Karpas-422 (cell line): ENCODE measurements around the gene PPP1CB. TPM values are rescaled to one million over a fixed set of nuclear protein-coding genes. Genes with fewer than 3 reads are reported as not detected.
A peak's percentile ranks its signal among the peaks of the same experiment; 100 is the strongest.

Experiments
- DNase-seq: peaks from one replicate; pipeline ENCODE4 v3.0.0-alpha.2; 2015
- H2AFZ ChIP-seq: fragments of 200-600 bp; sonication (generic); 2 replicates; pipeline ENCODE4 v1.6.1; 2014; ENCODE audit warnings: antibody characterized with exemption, low read length, mixed read lengths
- H3K27ac ChIP-seq: fragments of 200-600 bp; sonication (generic); 2 replicates; pipeline ENCODE4 v1.5.1; 2014; ENCODE audit warnings: mild to moderate bottlenecking, low read length, moderate library complexity
- H3K27me3 ChIP-seq: fragments of 200-600 bp; sonication (generic); 2 replicates; pipeline ENCODE4 v1.6.1; 2014; ENCODE audit warnings: low read length, mixed read lengths
- H3K36me3 ChIP-seq: fragments of 200-600 bp; sonication (generic); 2 replicates; pipeline ENCODE4 v1.6.1; 2014; ENCODE audit warnings: low read length, mixed read lengths; ENCODE audit not compliant: insufficient read depth
- H3K4me1 ChIP-seq: fragments of 200-600 bp; sonication (generic); 2 replicates; pipeline ENCODE4 v1.6.1; 2014; ENCODE audit warnings: mild to moderate bottlenecking, low read length, mixed read lengths
- H3K4me2 ChIP-seq: fragments of 200-600 bp; sonication (generic); 2 replicates; pipeline ENCODE4 v1.6.1; 2014; ENCODE audit warnings: low read length, low read depth, mild to moderate bottlenecking; ENCODE audit not compliant: poor library complexity, severe bottlenecking
- H3K4me3 ChIP-seq: fragments of 200-600 bp; sonication (generic); 2 replicates; pipeline ENCODE4 v1.5.1; 2014; ENCODE audit warnings: mild to moderate bottlenecking, antibody characterized with exemption, low read length, mixed read lengths
- H3K79me2 ChIP-seq: fragments of 200-600 bp; sonication (generic); 2 replicates; pipeline ENCODE4 v1.6.1; 2014; ENCODE audit warnings: mild to moderate bottlenecking, low read length, mixed read lengths
- H3K9ac ChIP-seq: fragments of 200-600 bp; sonication (generic); 2 replicates; pipeline ENCODE4 v1.6.0; 2014; ENCODE audit warnings: low read length
- H3K9me2 ChIP-seq: fragments of 200-600 bp; sonication (generic), shearing (Covaris generic); replicated peaks from 2 replicates; pipeline ENCODE4 v1.6.0; 2014; ENCODE audit warnings: mild to moderate bottlenecking, low read length, moderate library complexity; ENCODE audit not compliant: insufficient read depth
- H3K9me3 ChIP-seq: fragments of 300-700, 200-600 bp; sonication (generic); 2 replicates; pipeline ENCODE4 v1.6.1; 2014; ENCODE audit warnings: low read length, mixed read lengths
- H4K20me1 ChIP-seq: fragments of 200-600 bp; sonication (generic); 2 replicates; pipeline ENCODE4 v1.6.1; 2014; ENCODE audit warnings: mild to moderate bottlenecking, antibody characterized with exemption, low read length, low read depth; ENCODE audit not compliant: insufficient read depth
- total RNA-seq: library from RNA; depleted of rRNA; stranded (reverse); fragments of >200 nt; shearing (Covaris generic); gene quantifications from 2 replicates; pipeline ENCODE4 v1.2.3, GENCODE V29; 2014; ENCODE audit warnings: low replicate concordance; rRNA removed

PPP1CB gene
- 58.5 and 134 TPM in 2 replicates for total RNA-seq

- Histone ChIP-seq H3K9me2 (no peaks in the 10 kb centered on the region), H3K4me3 (peak within 1 kb of the TSS; percentile 88), H3K9me3 (no peaks in the 10 kb centered on the region), H3K36me3 (peaks cover 6% of the 10 kb centered on the region; the same call in 1 of the 2 replicates), H3K27ac (peak within 1 kb of the TSS; percentile 89), H3K79me2 (peaks cover 56% of the 10 kb centered on the region), H4K20me1 (peaks cover 25% of the 10 kb centered on the region), H3K9ac (peak within 1 kb of the TSS; percentile 91), H2AFZ (peak within 1 kb of the TSS; percentile 65), H3K4me1 (peaks cover 44% of the 10 kb centered on the region), H3K27me3 (no peaks in the 10 kb centered on the region), H3K4me2 (peak within 1 kb of the TSS; percentile 81)
- peak; percentile 97 for DNase-seq
These were observed at the start of gene PPP1CB for GRCh38 chr2:28751252-28751955. PPP1CB (plus strand) TSS chr2:28751830; CDS start chr2:28752125, 295 bp downstream.

- H3K9me2 ChIP-seq: no peaks in the 10 kb centered on the region
- no peak overlapping the region for H3K9ac ChIP-seq
- H3K27me3 ChIP-seq: no peaks in the 10 kb centered on the region
- DNase-seq: no peak
- no peak overlapping the region for H3K4me3 ChIP-seq
- H3K27ac ChIP-seq: no peak overlapping the region
- no peaks in the 10 kb centered on the region for H3K79me2 ChIP-seq
- no peaks in the 10 kb centered on the region for H3K9me3 ChIP-seq
- no peaks in the 10 kb centered on the region for H3K36me3 ChIP-seq
- H2AFZ ChIP-seq: no peak overlapping the region
- no peaks in the 10 kb centered on the region for H3K4me1 ChIP-seq
- no peak overlapping the region for H3K4me2 ChIP-seq
- no peaks in the 10 kb centered on the region for H4K20me1 ChIP-seq
These were observed 49.2 kb upstream of the PPP1CB start for GRCh38 chr2:28702415-28702861.

GRCh38 chr2:28702878-28703277 is 48.8 kb upstream of the PPP1CB start:
- Histone ChIP-seq H3K9me3 (no peaks in the 10 kb centered on the region), H3K4me2 (no peak overlapping the region), H4K20me1 (no peaks in the 10 kb centered on the region), H3K27ac (no peak overlapping the region), H3K4me1 (no peaks in the 10 kb centered on the region), H2AFZ (no peak overlapping the region), H3K9me2 (no peaks in the 10 kb centered on the region), H3K36me3 (no peaks in the 10 kb centered on the region), H3K27me3 (no peaks in the 10 kb centered on the region), H3K9ac (no peak overlapping the region), H3K79me2 (no peaks in the 10 kb centered on the region), H3K4me3 (no peak overlapping the region)
- no peak for DNase-seq

- Histone ChIP-seq H3K4me1 (no peaks in the 10 kb centered on the region), H3K9me3 (no peaks in the 10 kb centered on the region)
- DNase-seq: no peak
These were observed 47.0 kb upstream of the PPP1CB start for GRCh38 chr2:28704621-28705020.

GRCh38 chr2:28705751-28706440 is 45.7 kb upstream of the PPP1CB start:
- Histone ChIP-seq H3K4me3 (no peak overlapping the region), H3K9me2 (no peaks in the 10 kb centered on the region), H4K20me1 (no peaks in the 10 kb centered on the region), H3K9ac (no peak overlapping the region), H3K4me1 (no peaks in the 10 kb centered on the region), H3K36me3 (no peaks in the 10 kb centered on the region), H3K79me2 (no peaks in the 10 kb centered on the region), H3K4me2 (no peak overlapping the region), H3K9me3 (no peaks in the 10 kb centered on the region), H3K27ac (no peak overlapping the region), H3K27me3 (no peaks in the 10 kb centered on the region), H2AFZ (no peak overlapping the region)
- no peak for DNase-seq

More at GRCh38 chr2:28704621-28705020, 47.0 kb upstream of the PPP1CB start:
- Histone ChIP-seq H2AFZ (no peak overlapping the region), H4K20me1 (no peaks in the 10 kb centered on the region), H3K4me3 (no peak overlapping the region), H3K27me3 (no peaks in the 10 kb centered on the region), H3K9ac (no peak overlapping the region), H3K36me3 (no peaks in the 10 kb centered on the region), H3K79me2 (no peaks in the 10 kb centered on the region), H3K27ac (no peak overlapping the region), H3K9me2 (no peaks in the 10 kb centered on the region), H3K4me2 (no peak overlapping the region)

- Histone ChIP-seq H4K20me1 (no peaks in the 10 kb centered on the region), H3K9me3 (no peaks in the 10 kb centered on the region), H3K4me3 (no peak overlapping the region), H3K36me3 (no peaks in the 10 kb centered on the region), H3K9ac (no peak overlapping the region), H3K4me2 (no peak overlapping the region), H2AFZ (no peak overlapping the region), H3K9me2 (no peaks in the 10 kb centered on the region), H3K27me3 (no peaks in the 10 kb centered on the region), H3K4me1 (no peaks in the 10 kb centered on the region), H3K27ac (no peak overlapping the region), H3K79me2 (no peaks in the 10 kb centered on the region)
- no peak for DNase-seq
These were observed 44.0 kb upstream of the PPP1CB start for GRCh38 chr2:28707592-28707991.

- no peaks in the 10 kb centered on the region for H3K79me2 ChIP-seq
- H3K9ac ChIP-seq: no peak overlapping the region
- no peak overlapping the region for H3K4me3 ChIP-seq
- H4K20me1 ChIP-seq: no peaks in the 10 kb centered on the region
- H2AFZ ChIP-seq: no peak overlapping the region
- H3K9me3 ChIP-seq: no peaks in the 10 kb centered on the region
- H3K4me2 ChIP-seq: no peak overlapping the region
- H3K4me1 ChIP-seq: no peaks in the 10 kb centered on the region
- H3K27me3 ChIP-seq: no peaks in the 10 kb centered on the region
- no peaks in the 10 kb centered on the region for H3K36me3 ChIP-seq
- no peaks in the 10 kb centered on the region for H3K9me2 ChIP-seq
- no peak for DNase-seq
- H3K27ac ChIP-seq: no peak overlapping the region
These were observed 42.5 kb upstream of the PPP1CB start for GRCh38 chr2:28709101-28709500.

GRCh38 chr2:28710545-28710944 is 41.1 kb upstream of the PPP1CB start:
- no peak for DNase-seq
- Histone ChIP-seq H3K79me2 (no peaks in the 10 kb centered on the region), H3K4me3 (no peak overlapping the region), H3K27me3 (no peaks in the 10 kb centered on the region), H3K4me2 (no peak overlapping the region), H3K27ac (no peak overlapping the region), H4K20me1 (no peaks in the 10 kb centered on the region), H3K36me3 (no peaks in the 10 kb centered on the region), H3K9me3 (no peaks in the 10 kb centered on the region), H2AFZ (no peak overlapping the region), H3K9me2 (no peaks in the 10 kb centered on the region), H3K9ac (no peak overlapping the region), H3K4me1 (no peaks in the 10 kb centered on the region)
